Stimulated activated naive CD4-positive, alpha-beta T cell (primary cell): ENCODE results near the gene MYO1E.

ENCODE experiments used
- DNase-seq, 6 experiments: peaks; one replicate each; lab custom pipeline; 2025; lab: John Stamatoyannopoulos, UW

MYO1E gene

GRCh38 chr15:59315914-59316451, 56.7 kb downstream of the MYO1E start:
- DNase-seq = no peak

- no peak for DNase-seq
Observed at GRCh38 chr15:59313641-59314332, 58.9 kb downstream of the MYO1E start.

DNA sequence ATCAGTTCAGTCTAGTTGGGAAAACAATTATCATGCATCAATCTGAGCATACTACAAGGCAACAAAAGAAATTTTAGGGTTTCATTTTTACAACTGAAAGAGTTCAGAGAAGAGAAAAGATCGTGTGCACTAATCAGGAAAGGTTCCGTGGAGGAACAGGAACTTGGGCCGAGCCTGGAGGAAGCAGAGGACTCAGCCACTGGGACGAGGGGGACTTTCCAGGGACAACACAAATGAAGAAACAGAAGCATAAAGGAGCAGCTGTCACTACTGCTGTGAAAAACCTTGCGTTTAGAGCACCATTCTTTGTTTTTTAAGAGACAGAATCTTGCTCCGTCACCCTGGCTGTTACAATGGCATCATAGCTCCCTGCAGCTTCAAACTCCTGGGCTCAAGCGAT, 60.5 kb downstream of the MYO1E start:
- DNase-seq = no peak

DNA sequence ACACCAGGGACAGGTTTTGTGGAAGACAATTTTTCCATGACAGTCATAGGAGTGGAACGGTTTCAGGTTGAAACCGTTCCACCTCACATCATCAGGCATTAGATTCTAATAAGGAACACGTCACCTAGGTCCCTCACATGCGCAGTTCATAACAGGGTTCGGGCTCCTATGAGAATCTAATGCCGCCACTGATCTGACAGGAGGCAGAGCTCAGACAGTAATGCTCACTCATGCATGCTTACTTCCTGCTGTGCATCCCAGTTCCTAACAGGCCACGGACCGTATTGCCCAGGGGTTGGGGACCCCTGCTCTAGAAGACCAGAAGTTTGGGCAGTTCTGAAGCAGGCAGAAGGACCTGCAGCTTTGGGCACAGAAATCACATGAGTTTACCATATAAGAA, 61.5 kb downstream of the MYO1E start:
- DNase-seq = no peak

DNA sequence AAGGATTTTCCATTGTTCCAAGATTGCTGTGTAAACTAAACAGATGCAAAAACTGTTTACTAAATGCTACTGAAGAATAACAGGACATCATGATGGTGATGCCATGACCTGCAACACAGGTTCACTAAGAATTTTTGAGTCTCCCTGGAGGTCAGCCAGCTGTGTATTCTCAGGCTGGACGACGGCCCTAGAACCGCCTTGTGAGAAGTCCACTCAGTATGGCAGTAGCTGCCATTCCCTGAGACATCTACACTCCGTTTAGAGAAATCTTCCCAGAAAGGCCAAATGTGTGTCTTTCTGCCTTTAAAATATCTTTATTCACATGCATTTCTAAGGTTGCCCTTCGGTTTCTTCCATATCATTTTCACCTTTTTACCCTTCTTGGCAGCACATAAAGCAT, 63.3 kb downstream of the MYO1E start:
- DNase-seq = no peak

- DNase-seq = no peak
Observed at GRCh38 chr15:59307165-59307537, 65.5 kb downstream of the MYO1E start.

- no peak for DNase-seq
Observed at GRCh38 chr15:59306520-59307164, 66.0 kb downstream of the MYO1E start.

DNA sequence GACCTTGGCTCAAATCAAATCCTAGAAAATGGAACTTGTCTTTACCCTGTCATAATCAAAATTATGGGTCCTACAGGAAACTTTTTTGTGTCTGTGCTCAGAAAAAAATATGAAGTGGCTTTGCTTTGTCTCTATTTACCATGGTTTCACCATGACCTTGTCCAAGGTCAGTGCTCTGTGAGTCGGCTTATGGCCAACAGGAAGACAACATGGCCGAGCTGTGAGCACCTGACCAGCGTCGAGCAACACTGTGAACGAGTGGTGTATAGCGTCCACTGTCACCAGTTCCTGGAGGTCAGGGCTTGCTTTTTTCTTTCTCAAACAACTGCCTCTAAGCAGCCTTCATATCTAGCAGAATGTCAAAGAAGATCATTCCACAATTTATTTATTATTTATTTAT, 67.9 kb downstream of the MYO1E start:
- DNase-seq = no peak

GRCh38 chr15:59304034-59304795, 68.5 kb downstream of the MYO1E start:
- DNase-seq = no peak

GRCh38 chr15:59303633-59304032, 69.0 kb downstream of the MYO1E start:
- DNase-seq = no peak

- DNase-seq = no peak
Observed at GRCh38 chr15:59303136-59303535, 69.5 kb downstream of the MYO1E start.

- no peak for DNase-seq
Observed at GRCh38 chr15:59301527-59301926, 71.1 kb downstream of the MYO1E start.

GRCh38 chr15:59300618-59301139, 72.0 kb downstream of the MYO1E start:
- DNase-seq = peak in 1 of 6 experiments; percentile 3

DNA sequence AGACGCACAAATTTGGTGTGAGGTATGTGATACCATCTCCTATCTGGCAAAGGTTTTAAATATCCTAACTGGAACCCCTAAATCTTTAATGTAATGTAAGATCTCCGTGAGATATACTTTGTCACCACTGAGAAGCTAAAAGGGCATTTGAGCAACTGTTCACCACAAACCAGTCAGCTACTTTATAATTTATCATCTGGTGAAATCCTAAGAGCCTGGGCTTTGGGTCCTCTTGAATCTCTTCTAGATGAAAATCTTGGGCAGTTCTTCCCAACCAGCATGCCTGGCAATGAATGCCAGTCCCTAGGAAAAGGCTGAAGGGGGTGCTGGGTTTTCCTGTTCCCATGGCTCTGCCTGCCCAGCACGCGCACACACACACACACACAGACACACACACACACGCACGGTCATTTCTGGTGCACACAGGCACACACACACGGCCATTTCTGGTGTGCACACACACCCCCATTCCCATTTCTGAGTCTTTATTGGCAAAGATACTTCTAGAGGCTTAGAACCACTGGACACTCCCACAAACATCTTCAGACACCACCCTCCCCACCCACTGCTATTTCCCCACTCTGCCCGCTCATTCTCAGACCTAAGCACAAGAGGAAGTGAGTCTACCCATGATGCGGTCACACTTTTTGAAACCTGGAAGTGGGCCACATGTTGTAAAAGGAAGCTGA, 72.6 kb downstream of the MYO1E start:
- DNase-seq = peak; percentile 2 to 69 (median 43)

GRCh38 chr15:59298854-59299250, 73.8 kb downstream of the MYO1E start:
- no peak for DNase-seq

- no peak for DNase-seq
Observed at GRCh38 chr15:59298225-59298853, 74.3 kb downstream of the MYO1E start.

DNA sequence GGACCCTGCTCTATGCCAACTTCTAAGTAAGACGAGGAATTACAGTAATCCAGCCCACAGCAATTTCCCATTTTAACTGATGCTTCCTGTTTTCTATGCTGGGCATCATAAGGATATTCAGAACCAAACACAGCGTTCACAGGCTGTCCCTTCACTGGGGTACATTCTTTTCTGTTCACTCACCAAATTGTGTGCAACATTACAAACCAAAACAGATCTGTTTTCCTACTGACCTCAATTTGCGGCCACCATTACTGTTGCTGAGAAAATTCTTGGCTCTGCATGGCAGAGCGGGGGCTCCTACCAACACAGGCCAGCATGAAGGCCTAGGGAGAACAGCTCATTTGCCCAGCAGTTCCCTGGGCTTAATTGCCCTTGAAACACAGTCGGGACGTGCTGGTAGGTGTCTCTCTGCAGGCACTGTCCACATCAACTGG, 76.5 kb downstream of the MYO1E start:
- DNase-seq = no peak

DNA sequence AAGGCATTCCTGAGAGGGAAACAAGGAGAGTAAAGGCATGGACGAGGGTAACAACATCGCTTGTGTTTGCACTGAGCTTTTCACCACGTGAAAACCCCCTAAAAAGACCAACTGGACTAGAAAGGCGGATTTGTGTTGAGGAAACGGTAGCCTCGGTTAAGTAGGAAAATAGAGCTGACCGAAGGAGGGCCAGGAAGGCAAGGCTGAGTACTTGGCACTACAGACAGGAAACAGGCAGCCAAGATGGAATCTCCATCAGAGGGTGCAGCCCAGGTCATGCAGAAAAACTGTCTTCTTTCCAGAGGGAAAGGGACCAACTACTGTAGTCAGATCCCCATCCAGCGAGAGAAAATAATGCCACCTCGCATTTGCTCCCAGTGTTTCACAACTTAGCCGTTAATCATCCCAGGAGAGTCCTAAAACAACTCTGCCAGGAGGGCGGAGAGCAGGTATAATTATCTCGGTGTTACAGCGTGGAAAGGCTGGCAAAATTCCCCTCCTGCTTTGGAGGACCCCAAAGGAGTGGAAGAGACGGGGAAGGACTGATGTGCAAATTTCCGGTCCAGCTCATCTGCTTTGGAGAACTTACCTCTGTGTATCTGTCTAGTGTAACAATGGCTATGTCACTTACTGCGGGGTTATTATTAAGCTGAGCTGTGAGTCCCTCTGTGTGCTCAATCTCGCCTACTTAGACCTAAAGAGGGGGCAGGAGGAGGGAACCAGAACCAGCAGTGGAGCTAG, 77.2 kb downstream of the MYO1E start:
- no peak for DNase-seq

DNA sequence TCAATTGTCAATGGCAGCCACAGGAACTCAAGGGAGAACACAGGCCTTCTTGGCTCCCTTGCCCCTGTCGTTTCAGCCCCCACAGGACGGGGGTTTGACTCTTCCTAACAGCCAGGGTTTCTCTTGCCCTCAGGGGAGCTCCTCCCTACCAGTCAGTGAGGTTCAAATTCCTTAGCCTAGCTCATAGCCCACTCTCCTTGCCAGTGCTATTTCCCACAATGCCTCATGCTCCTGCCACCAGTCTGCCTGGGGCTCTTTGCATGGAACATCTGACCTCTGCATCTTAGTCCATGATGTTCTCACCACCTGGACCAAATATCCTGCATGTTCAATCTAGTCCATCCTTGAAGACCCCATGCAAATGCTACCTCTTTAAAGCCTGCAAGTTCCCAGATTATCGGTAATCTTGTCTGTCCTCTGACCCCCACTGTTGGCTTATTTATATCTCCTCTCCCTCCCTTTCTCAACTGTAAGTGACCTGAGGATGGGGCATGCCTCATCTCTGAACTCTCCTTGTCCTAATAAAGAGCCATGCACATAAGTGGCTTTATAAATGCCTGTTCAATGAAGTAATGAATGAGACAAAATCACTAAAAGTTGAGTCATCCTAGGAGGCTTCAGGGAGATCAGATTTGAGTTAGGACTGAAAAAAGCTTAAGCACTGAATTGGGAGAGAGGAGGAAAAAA, 78.0 kb downstream of the MYO1E start:
- DNase-seq = no peak
